ENCODE data around the gene KIF1B. TPM values are rescaled to one million over a fixed set of nuclear protein-coding genes. Genes with fewer than 3 reads are reported as not detected.

The KIF1B gene
- total and polyA plus RNA-seq, 8 donors = 8.2 to 26.4 (median 19.3) TPM

- Histone ChIP-seq H3K27me3 (no peaks in the 10 kb centered on the region), H3K4me1 (peaks cover 0 to 5% (median 5%) of the 10 kb centered on the region in 3 donors), H3K27ac (no peak overlapping the region), H3K9me3 (no peaks in the 10 kb centered on the region), H3K4me3 (no peak overlapping the region), H3K36me3 (no peaks in the 10 kb centered on the region)
- DNase-seq (no peak), ATAC-seq (no peak), FAIRE-seq (no peak)
- intact Hi-C loops (cut with DNase I) = loop anchor here in 2 of 3 donors (5.0 kb wide), 1 partner anchor 52 kb away; no protein-coding TSS in a partner anchor
- 63 to 81% methylated on average over 5 of the region's 5 CpGs for WGBS, 2 donors
- TF ChIP-seq, protein P1, sequence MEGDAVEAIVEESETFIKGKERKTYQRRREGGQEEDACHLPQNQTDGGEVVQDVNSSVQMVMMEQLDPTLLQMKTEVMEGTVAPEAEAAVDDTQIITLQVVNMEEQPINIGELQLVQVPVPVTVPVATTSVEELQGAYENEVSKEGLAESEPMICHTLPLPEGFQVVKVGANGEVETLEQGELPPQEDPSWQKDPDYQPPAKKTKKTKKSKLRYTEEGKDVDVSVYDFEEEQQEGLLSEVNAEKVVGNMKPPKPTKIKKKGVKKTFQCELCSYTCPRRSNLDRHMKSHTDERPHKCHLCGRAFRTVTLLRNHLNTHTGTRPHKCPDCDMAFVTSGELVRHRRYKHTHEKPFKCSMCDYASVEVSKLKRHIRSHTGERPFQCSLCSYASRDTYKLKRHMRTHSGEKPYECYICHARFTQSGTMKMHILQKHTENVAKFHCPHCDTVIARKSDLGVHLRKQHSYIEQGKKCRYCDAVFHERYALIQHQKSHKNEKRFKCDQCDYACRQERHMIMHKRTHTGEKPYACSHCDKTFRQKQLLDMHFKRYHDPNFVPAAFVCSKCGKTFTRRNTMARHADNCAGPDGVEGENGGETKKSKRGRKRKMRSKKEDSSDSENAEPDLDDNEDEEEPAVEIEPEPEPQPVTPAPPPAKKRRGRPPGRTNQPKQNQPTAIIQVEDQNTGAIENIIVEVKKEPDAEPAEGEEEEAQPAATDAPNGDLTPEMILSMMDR (IDR thresholded peaks at IDR 0.05) = no peak
These were observed 218.6 kb downstream of the KIF1B start for GRCh38 chr1:10428984-10429383.

GRCh38 chr1:10429868-10430215 lies 219.5 kb downstream of the KIF1B start:
- WGBS, 2 donors = 13 to 14% methylated on average over 16 of the region's 16 CpGs
- TF ChIP-seq, protein P1 (IDR thresholded peaks at IDR 0.05) = no peak
- DNase-seq = no peak
- peak in 1 of 4 donors; percentile 1 for ATAC-seq
- intact Hi-C loops (cut with DNase I) = loop anchor here in 2 of 3 donors (5.0 kb wide), 2 partner anchors 53 to 62 kb away; no protein-coding TSS in a partner anchor
- H3K4me1 ChIP-seq = peaks cover 0 to 5% (median 5%) of the 10 kb centered on the region in 3 donors
- peak overlapping the region in 1 of 4 donors; percentile 30 for H3K27ac ChIP-seq
- FAIRE-seq = no peak
- no peaks in the 10 kb centered on the region for H3K9me3 ChIP-seq
- H3K27me3 ChIP-seq = no peaks in the 10 kb centered on the region
- no peaks in the 10 kb centered on the region for H3K36me3 ChIP-seq
- peak overlapping the region; percentile 49 to 83 (median 59) for H3K4me3 ChIP-seq

DNA sequence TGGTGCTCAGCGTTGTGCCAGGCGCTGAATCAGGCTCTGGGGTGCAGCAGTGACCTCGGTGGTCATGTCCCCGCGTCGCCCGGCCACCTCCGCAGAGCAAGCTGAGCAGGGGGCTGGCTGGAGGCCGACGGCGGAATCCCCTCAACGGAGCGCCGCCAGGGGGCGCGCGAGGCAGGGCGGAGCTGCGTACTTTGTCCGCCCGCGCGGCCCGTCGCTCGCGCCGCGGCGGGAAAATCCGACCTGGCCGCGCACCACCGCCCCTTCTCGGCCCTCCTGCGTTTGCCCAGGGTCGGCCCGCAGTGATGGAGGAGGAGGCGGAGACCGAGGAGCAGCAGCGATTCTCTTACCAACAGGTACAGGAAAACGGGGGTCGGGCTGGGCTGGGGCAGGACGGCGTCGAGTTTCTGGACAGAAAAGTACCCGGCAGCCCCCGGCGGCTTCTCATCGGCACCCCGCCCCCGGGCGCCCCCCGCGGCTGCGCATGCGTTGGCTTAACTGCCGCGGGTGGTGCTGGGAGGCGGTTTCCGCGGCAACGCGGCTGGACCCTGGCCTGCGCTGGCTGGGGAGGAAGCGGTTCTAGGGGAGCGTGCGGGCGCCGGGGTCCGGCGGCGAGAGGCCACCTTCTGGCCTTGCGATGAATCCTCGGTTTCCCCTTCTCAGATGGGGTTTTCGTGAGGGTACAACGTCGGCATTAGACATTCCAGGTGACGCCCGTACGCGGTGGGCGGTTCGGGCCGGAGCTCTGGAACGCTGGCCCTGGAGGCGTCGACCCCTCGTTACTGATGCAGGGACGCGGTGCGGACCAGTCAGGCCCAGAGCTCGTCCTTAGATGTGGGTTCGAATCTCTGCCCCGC lies 220.1 kb downstream of the KIF1B start, which contains the start of gene CENPS:
Gene CENPS, plus strand, starts transcription at position 218 of the 854 bp plus-strand sequence. Its CDS starts 85 bp downstream, at position 303.
- Histone ChIP-seq H3K27ac (peak within 1 kb of the TSS in 1 of 4 donors; percentile 30), H3K4me3 (peak within 1 kb of the TSS; percentile 49 to 83 (median 59)), H3K36me3 (no peaks in the 10 kb centered on the region), H3K4me1 (peaks cover 0 to 5% (median 5%) of the 10 kb centered on the region in 3 donors), H3K9me3 (no peaks in the 10 kb centered on the region), H3K27me3 (no peaks in the 10 kb centered on the region)
- 0% methylated on average over 60 to 95 of the region's 95 CpGs for WGBS, 2 donors
- TF ChIP-seq, protein P1 (IDR thresholded peaks at IDR 0.05) = peak; percentile 93 to 98 (median 97)
- ATAC-seq (peak; percentile 95 to 98 (median 98)), FAIRE-seq (no peak), DNase-seq (peak; percentile 88 to 98 (median 94))
- intact Hi-C loops (cut with DNase I) = loop anchor here in 1 of 3 donors (5.0 kb wide), 1 partner anchor 62 kb away; no protein-coding TSS in a partner anchor

Small RNAs within 50 kb of the gene (microRNA-seq; reads per million reads assigned to microRNA genes)
- 0 reads per million in 2 donors for gene MIR1273D

Other genes with a start within 250 kb of the KIF1B start
- gene RBP7, start 213.3 kb upstream of the KIF1B start, total RNA-seq = 1 to 10 TPM in 4 of 6 donors, under 1 TPM in 2; 0.76 to 3.5 (median 2.3) TPM
- 10 to 100 TPM in 1 of 2 donors, 1 to 10 TPM in 1; 7.7 to 17.4 TPM for gene RBP7, start 213.3 kb upstream of the KIF1B start, polyA plus RNA-seq
- gene UBE4B, start 177.6 kb upstream of the KIF1B start, total RNA-seq = 10 to 100 TPM; 27.5 to 45.3 (median 35.2) TPM
- 10 to 100 TPM; 13.0 to 16.7 TPM for gene UBE4B, start 177.6 kb upstream of the KIF1B start, polyA plus RNA-seq
- gene PGD, start 188.5 kb downstream of the KIF1B start, total RNA-seq = 10 to 100 TPM; 13.5 to 40.0 (median 24.2) TPM
- gene PGD, start 188.5 kb downstream of the KIF1B start, polyA plus RNA-seq = 10 to 100 TPM; 12.7 to 28.3 TPM
- 1 to 10 TPM; 4.7 to 9.3 (median 7.6) TPM for gene CENPS, start 219.9 kb downstream of the KIF1B start, total RNA-seq
- gene CENPS, start 219.9 kb downstream of the KIF1B start, polyA plus RNA-seq = 10 to 100 TPM; 13.4 to 19.9 TPM
- under 1 TPM in 1 of 6 donors, not detected in 5; 0.22 TPM for gene CORT, start 239.5 kb downstream of the KIF1B start, total RNA-seq
- under 1 TPM; 0.34 to 0.85 TPM for gene CORT, start 239.5 kb downstream of the KIF1B start, polyA plus RNA-seq

All from pancreas (tissue), 10 donors.